Astrocyte (in vitro differentiated cells and primary cell): ENCODE results near the gene CSF1R. TPM values are rescaled to one million over a fixed set of nuclear protein-coding genes. Genes with fewer than 3 reads are reported as not detected.

Source experiments
- DNase-seq: peaks from one replicate; pipeline ENCODE4 v3.0.0-alpha.2; 2010; ENCODE audit warnings: low read depth
- FAIRE-seq: peaks from 2 replicates; lab custom pipeline; 2011; peaks lifted over from hg19 to GRCh38; lab: Jason Lieb, UNC
- H2AFZ ChIP-seq: 2 replicates; pipeline ENCODE4 v1.6.0; 2012; ENCODE audit warnings: low read depth, low read length, inconsistent platforms
- H3K27ac ChIP-seq: 2 replicates; pipeline ENCODE4 v1.5.1; 2011; ENCODE audit warnings: low read depth, low read length, inconsistent platforms
- H3K27me3 ChIP-seq: 2 replicates; pipeline ENCODE4 v1.6.0; 2011; ENCODE audit warnings: low read length, inconsistent platforms; ENCODE audit not compliant: insufficient read depth
- H3K36me3 ChIP-seq: 2 replicates; pipeline ENCODE4 v1.5.1; 2011; ENCODE audit warnings: low read length, inconsistent platforms; ENCODE audit not compliant: insufficient read depth
- H3K4me1 ChIP-seq: 2 replicates; pipeline ENCODE4 v1.5.1; 2011; ENCODE audit warnings: low read length, inconsistent platforms; ENCODE audit not compliant: insufficient read depth
- H3K4me2 ChIP-seq: 2 replicates; pipeline ENCODE4 v1.6.0; 2012; ENCODE audit warnings: low read length, inconsistent platforms
- H3K4me3 ChIP-seq: 2 replicates; pipeline ENCODE4 v1.5.1; 2011; ENCODE audit warnings: low read depth, mild to moderate bottlenecking, low read length, inconsistent platforms; ENCODE audit not compliant: insufficient read depth
- H3K79me2 ChIP-seq: 2 replicates; pipeline ENCODE4 v1.6.0; 2012; ENCODE audit warnings: mild to moderate bottlenecking, low read length, inconsistent platforms; ENCODE audit not compliant: insufficient read depth
- H3K9ac ChIP-seq: 2 replicates; pipeline ENCODE4 v1.6.0; 2012; ENCODE audit warnings: mild to moderate bottlenecking, low read length, inconsistent platforms
- H3K9me3 ChIP-seq: 2 replicates; pipeline ENCODE4 v1.5.1; 2012; ENCODE audit warnings: low read depth, mild to moderate bottlenecking, low read length, inconsistent platforms; ENCODE audit not compliant: insufficient read depth
- H4K20me1 ChIP-seq: 2 replicates; pipeline ENCODE4 v1.6.0; 2012; ENCODE audit warnings: low read length, inconsistent platforms; ENCODE audit not compliant: insufficient read depth
- H3K27ac Mint-ChIP-seq: one replicate; pipeline ENCODE4 v1.8.0; 2021; ENCODE audit warnings: mild to moderate bottlenecking, mixed read lengths; ENCODE audit not compliant: unreplicated experiment
- H3K27me3 Mint-ChIP-seq: one replicate; pipeline ENCODE4 v1.8.0; 2021; ENCODE audit warnings: low read depth, mixed read lengths; ENCODE audit not compliant: unreplicated experiment
- H3K36me3 Mint-ChIP-seq: one replicate; pipeline ENCODE4 v1.8.0; 2021; ENCODE audit warnings: low read depth, mixed read lengths; ENCODE audit not compliant: unreplicated experiment
- H3K4me1 Mint-ChIP-seq: one replicate; pipeline ENCODE4 v1.8.0; 2021; ENCODE audit warnings: low read depth, mixed read lengths; ENCODE audit not compliant: unreplicated experiment
- H3K4me3 Mint-ChIP-seq: one replicate; pipeline ENCODE4 v1.8.0; 2021; ENCODE audit warnings: mild to moderate bottlenecking, moderate library complexity, mixed read lengths; ENCODE audit not compliant: unreplicated experiment
- H3K9me3 Mint-ChIP-seq: one replicate; pipeline ENCODE4 v1.8.0; 2021; ENCODE audit warnings: mild to moderate bottlenecking, mixed read lengths; ENCODE audit not compliant: unreplicated experiment
- EZH2 ChIP-seq: IDR thresholded peaks from 2 replicates; pipeline ENCODE4 v1.6.1; 2012; ENCODE audit warnings: mild to moderate bottlenecking, low read length, inconsistent platforms; ENCODE audit not compliant: insufficient read depth
- total RNA-seq: library from RNA; stranded (reverse); gene quantifications from 2 replicates; pipeline ENCODE4 v1.2.1, GENCODE V29; 2021
- TF ChIP-seq, protein P1 (sequence below): IDR thresholded peaks from 2 replicates; pipeline ENCODE4 v1.5.1; 2011; ENCODE audit warnings: low read depth, mild to moderate bottlenecking, inconsistent platforms, low read length, moderate library complexity; ENCODE audit not compliant: insufficient read depth

The CSF1R gene
- total RNA-seq, 1 donor from 2014 or later, result 1.4 TPM

GRCh38 chr5:150131978-150132694, 45.8 kb upstream of the CSF1R start:
- no peak overlapping the region for H3K4me2 ChIP-seq
- H3K4me1 ChIP-seq, result peaks cover 22% of the 10 kb centered on the region
- peaks cover 13% of the 10 kb centered on the region for H3K79me2 ChIP-seq
- no peak overlapping the region for H2AFZ ChIP-seq
- H3K9ac ChIP-seq, result no peak overlapping the region
- H3K9me3 Mint-ChIP-seq, result peaks cover 2% of the 10 kb centered on the region
- peaks cover 17% of the 10 kb centered on the region for H3K4me1 Mint-ChIP-seq
- H3K4me3 Mint-ChIP-seq, result no peak overlapping the region
- no peaks in the 10 kb centered on the region for H4K20me1 ChIP-seq
- H3K4me3 ChIP-seq, result no peak overlapping the region
- H3K27me3 ChIP-seq, result no peaks in the 10 kb centered on the region
- no peak overlapping the region for H3K27ac ChIP-seq
- H3K27ac Mint-ChIP-seq, result no peak overlapping the region
- TF ChIP-seq EZH2, result no peak
- TF ChIP-seq, protein P1, sequence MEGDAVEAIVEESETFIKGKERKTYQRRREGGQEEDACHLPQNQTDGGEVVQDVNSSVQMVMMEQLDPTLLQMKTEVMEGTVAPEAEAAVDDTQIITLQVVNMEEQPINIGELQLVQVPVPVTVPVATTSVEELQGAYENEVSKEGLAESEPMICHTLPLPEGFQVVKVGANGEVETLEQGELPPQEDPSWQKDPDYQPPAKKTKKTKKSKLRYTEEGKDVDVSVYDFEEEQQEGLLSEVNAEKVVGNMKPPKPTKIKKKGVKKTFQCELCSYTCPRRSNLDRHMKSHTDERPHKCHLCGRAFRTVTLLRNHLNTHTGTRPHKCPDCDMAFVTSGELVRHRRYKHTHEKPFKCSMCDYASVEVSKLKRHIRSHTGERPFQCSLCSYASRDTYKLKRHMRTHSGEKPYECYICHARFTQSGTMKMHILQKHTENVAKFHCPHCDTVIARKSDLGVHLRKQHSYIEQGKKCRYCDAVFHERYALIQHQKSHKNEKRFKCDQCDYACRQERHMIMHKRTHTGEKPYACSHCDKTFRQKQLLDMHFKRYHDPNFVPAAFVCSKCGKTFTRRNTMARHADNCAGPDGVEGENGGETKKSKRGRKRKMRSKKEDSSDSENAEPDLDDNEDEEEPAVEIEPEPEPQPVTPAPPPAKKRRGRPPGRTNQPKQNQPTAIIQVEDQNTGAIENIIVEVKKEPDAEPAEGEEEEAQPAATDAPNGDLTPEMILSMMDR, result no peak
- DNase-seq (no peak), FAIRE-seq (no peak)
- no peaks in the 10 kb centered on the region for H3K9me3 ChIP-seq
- peaks cover 25% of the 10 kb centered on the region for H3K36me3 ChIP-seq
- peaks cover 40% of the 10 kb centered on the region for H3K36me3 Mint-ChIP-seq
- no peaks in the 10 kb centered on the region for H3K27me3 Mint-ChIP-seq

- Histone ChIP-seq H3K9me3 (no peaks in the 10 kb centered on the region), H3K4me1 (peaks cover 15% of the 10 kb centered on the region), H4K20me1 (no peaks in the 10 kb centered on the region), H3K9ac (no peak overlapping the region), H3K36me3 (peaks cover 25% of the 10 kb centered on the region), H3K27me3 (no peaks in the 10 kb centered on the region), H2AFZ (no peak overlapping the region), H3K4me3 (no peak overlapping the region), H3K79me2 (peaks cover 6% of the 10 kb centered on the region), H3K27ac (no peak overlapping the region), H3K4me2 (no peak overlapping the region)
- Mint-ChIP-seq H3K27me3 (no peaks in the 10 kb centered on the region), H3K36me3 (peaks cover 42% of the 10 kb centered on the region), H3K4me1 (peaks cover 15% of the 10 kb centered on the region), H3K9me3 (peaks cover 2% of the 10 kb centered on the region), H3K27ac (no peak overlapping the region), H3K4me3 (no peak overlapping the region)
- FAIRE-seq, result no peak
- DNase-seq, result no peak
- TF ChIP-seq, protein P1, result no peak
- TF ChIP-seq EZH2, result no peak
Observed at GRCh38 chr5:150131461-150131860, 45.1 kb upstream of the CSF1R start.

- Mint-ChIP-seq H3K27me3 (no peaks in the 10 kb centered on the region), H3K36me3 (peaks cover 48% of the 10 kb centered on the region), H3K4me3 (no peak overlapping the region), H3K27ac (no peak overlapping the region), H3K9me3 (peaks cover 2% of the 10 kb centered on the region), H3K4me1 (peaks cover 9% of the 10 kb centered on the region)
- Histone ChIP-seq H3K4me2 (no peak overlapping the region), H3K79me2 (no peaks in the 10 kb centered on the region), H3K4me3 (no peak overlapping the region), H3K27me3 (no peaks in the 10 kb centered on the region), H2AFZ (no peak overlapping the region), H3K9ac (no peak overlapping the region), H4K20me1 (no peaks in the 10 kb centered on the region), H3K9me3 (no peaks in the 10 kb centered on the region), H3K27ac (no peak overlapping the region), H3K36me3 (peaks cover 31% of the 10 kb centered on the region), H3K4me1 (peaks cover 7% of the 10 kb centered on the region)
- DNase-seq (no peak), FAIRE-seq (no peak)
- TF ChIP-seq EZH2, result no peak
- TF ChIP-seq, protein P1, result no peak
Observed at GRCh38 chr5:150130493-150130922, 44.2 kb upstream of the CSF1R start.
